GM21619 (cell line): ENCODE measurements around the gene MLC1.
"Not testable (repeated sequence)": the region's sequence is repeated elsewhere in the genome, so short reads cannot be mapped to it uniquely, and the experiment has no call there.

ENCODE experiments used
- ATAC-seq: cut with Tn5 transposase; IDR thresholded peaks from one replicate; pipeline ENCODE4 v1.9.1; 2021; ENCODE audit not compliant: unreplicated experiment

Gene MLC1

DNA sequence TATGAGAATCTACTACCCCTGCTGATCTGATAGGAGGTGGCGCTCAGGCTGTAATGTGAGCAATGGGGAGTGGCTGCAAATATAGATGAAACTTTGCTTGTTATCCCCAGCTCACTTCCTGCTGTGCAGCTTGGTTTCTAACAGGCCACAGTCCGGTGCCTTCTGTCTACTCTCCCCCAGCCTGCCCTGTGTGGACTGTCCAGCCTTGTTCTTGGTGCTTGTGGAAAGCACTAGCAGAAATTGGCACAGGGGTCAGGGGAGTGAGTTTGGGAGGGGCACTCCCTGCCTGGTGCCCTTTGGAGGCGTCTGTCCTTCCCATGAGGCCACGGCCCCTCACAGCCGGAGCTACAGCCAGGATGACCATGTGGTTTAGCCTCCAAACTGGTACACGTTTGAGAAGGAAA lies 18.9 kb upstream of the MLC1 start:
- ATAC-seq: no peak

- no peak for ATAC-seq
Observed at GRCh38 chr22:50102946-50103345, 17.7 kb upstream of the MLC1 start.

- ATAC-seq: no peak
Observed at GRCh38 chr22:50101870-50102565, 16.8 kb upstream of the MLC1 start.

- ATAC-seq: no peak
Observed at GRCh38 chr22:50098052-50098451, 12.8 kb upstream of the MLC1 start.

- no peak for ATAC-seq
Observed at GRCh38 chr22:50092342-50092741, 7.1 kb upstream of the MLC1 start.

DNA sequence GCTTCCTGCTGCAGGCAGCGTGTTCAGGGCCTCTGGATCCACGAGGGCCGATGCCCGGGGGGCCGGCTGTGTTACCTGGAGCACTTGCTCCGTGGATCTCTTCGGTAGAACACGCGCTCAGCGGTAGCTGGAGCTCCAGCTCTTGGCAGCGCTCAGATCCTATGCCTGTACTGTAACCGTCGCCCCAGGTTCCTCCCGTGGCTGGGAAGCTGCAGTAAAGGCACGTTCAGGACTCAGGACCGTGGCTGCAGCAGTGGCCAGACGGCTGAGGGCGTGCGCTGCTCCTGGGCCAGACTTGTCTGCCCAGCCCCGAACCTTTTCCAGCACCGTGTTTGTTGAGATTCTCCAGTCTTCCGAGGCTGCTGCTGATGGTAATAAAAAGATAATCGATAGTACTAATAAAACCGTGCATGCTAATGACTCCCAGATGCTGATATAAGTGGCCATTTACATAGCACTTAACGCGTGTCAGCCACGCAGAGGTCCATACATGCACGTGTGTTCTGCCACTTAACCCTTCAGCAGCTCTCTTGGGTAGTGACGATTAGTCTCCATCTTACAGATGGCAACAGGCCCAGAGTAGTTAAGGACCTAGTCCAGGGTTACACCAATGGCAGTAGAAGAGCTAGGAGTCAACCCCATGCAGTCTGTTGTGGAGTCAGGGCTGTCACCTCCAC lies 6.0 kb upstream of the MLC1 start:
- ATAC-seq: no peak

DNA sequence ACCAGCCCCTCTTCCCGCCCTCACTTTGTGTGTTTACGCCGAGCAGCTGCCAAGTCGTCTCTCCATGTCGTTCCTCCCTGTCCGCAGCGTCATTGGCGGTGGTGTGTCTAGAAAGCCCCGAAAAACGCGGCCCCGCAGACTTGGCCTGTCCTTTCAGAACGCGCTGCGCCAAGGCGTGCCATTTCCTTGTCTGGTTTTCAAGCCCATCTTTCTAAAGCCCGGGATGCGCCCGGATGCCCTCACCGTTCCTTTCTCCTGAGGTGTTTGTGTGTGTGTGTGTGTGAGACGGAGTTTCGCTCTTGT lies 5.1 kb upstream of the MLC1 start:
- ATAC-seq: no peak

GRCh38 chr22:50089682-50090411 lies 4.6 kb upstream of the MLC1 start, which contains the start of gene MOV10L1:
Gene MOV10L1, plus strand, starts transcription at chr22:50090006. Its CDS starts 83 bp downstream, at chr22:50090089.
- no peak for ATAC-seq

- ATAC-seq: no peak
Observed at GRCh38 chr22:50089231-50089630, 4.0 kb upstream of the MLC1 start.

- ATAC-seq: no peak
Observed at GRCh38 chr22:50088096-50088495, 2.9 kb upstream of the MLC1 start.

- ATAC-seq: no peak
Observed at GRCh38 chr22:50087646-50088045, 2.4 kb upstream of the MLC1 start.

- not testable (repeated sequence) for ATAC-seq
Observed at GRCh38 chr22:50086975-50087374, 1.7 kb upstream of the MLC1 start.

DNA sequence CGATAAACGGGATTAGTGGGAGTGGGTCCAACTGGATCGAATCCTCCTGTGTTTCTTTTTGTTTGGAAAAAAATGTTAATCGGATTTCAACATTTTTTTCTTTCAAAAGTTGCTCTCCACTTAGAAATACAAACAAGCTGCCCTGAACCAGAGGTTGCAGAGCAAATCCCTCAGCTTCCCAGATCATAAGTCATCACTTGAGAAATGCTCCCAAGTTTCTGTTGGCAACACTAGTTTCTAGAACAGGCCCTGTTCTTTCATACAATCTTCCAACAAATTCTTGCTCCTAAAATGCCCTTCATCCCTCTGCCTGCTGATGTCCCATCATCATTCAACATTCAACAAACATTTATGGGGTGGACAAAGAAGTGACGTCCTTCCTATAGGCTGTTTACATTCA lies 1.3 kb upstream of the MLC1 start:
- no peak for ATAC-seq

- no peak for ATAC-seq
Observed at GRCh38 chr22:50084614-50085021, 608 bp downstream of the MLC1 start.

DNA sequence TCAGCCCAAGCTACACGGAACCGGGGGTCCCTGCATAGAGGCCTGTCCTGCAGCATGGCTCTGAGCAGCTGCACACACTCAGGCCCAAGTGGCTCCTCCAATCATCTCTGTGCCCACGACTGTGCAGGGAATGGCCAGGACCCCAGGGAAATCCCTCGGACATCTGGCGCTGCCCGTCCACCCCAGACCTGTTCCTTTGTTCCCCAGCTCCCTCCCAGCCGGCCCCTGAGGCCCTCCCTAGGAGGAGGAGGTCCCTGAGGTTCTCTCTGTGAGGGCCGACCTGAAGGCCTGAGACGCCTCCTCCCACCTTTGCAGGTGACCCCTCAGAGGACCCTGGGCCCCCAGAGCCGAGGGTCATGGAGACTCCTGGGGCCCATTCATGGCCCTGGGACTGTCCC lies 1.1 kb downstream of the MLC1 start:
- ATAC-seq: no peak

GRCh38 chr22:50083462-50084079 lies 1.7 kb downstream of the MLC1 start:
- no peak for ATAC-seq

DNA sequence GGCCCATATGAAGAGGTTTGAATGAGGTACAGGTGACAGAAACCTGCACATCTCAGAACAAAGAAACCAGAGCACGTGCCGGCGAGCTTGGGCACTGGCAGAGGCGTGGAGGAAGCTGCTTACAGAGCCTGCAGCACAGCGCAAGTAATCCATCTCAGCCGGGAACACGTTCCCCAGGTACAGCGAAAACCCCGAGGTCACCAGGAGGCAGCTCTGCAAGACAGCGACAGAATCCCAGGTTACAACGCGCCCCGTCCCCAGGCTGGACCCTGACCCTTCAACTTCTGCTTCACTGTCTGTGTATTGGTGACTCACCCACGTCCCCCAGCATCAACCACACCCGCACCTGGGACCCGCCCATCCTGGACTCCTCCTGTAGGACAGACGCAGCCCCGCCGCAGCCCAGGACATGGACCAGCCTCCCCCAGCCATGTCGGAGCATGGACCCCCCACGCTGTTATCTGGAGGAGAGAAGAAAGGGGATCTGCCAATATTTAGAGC lies 2.2 kb downstream of the MLC1 start:
- ATAC-seq: no peak

GRCh38 chr22:50082197-50082715 lies 3.0 kb downstream of the MLC1 start:
- ATAC-seq: no peak

GRCh38 chr22:50081426-50082196 lies 3.6 kb downstream of the MLC1 start:
- no peak for ATAC-seq

- no peak for ATAC-seq
Observed at GRCh38 chr22:50080077-50080465, 5.2 kb downstream of the MLC1 start.

DNA sequence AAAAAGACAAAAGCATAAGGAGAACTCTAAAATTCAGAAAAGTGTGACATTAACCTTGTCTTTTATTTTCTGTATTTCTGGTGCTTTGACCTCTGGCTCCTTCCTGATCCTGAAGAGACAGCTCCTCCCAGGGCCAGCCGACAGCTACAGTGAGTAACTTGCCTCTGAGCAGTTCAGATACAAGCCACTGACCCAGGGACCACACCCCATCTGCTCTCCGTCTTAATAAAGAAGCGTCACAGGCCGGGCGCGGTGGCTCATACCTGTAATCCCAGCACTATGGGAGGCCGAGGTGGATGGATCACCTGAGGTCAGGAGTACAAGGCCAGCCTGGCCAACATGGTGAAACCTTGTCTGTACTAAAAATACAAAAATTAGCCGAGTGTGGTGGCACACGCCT lies 6.5 kb downstream of the MLC1 start:
- ATAC-seq: no peak
